Stimulated activated CD4-positive, alpha-beta T cell treated with anti-CD3 and anti-CD28 coated beads, Interleukin-4, amount 100 ng/mL, for 4 hours (primary cell): ENCODE measurements around the gene TRIOBP.

Experiments
- DNase-seq, 2 experiments: peaks; one replicate each; pipeline ENCODE4 v3.0.0-alpha.2; 2020

The TRIOBP gene

GRCh38 chr22:37752189-37753087, 55.6 kb downstream of the TRIOBP start:
- no peak for DNase-seq

DNA sequence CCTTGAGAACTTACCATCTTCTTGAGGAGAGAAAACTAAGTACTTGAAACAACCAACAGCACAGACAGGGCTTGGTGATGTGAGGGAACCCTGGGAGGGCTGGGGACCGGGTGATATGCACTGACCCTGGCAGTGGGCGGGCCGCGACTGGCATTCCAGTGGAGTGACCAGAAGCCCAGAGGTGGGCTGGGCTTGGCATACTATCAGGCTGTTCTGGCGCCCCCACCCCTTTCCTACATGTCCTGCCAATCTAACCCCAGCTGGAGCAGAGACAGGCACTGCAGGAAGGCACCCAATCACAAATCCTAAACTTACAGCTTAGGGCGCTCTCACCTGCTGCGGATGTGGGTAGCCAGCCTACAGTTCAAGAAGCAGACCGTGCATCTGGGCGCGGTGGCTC, 56.9 kb downstream of the TRIOBP start:
- no peak for DNase-seq

- no peak for DNase-seq
Observed at GRCh38 chr22:37757663-37758062, 60.8 kb downstream of the TRIOBP start.

DNA sequence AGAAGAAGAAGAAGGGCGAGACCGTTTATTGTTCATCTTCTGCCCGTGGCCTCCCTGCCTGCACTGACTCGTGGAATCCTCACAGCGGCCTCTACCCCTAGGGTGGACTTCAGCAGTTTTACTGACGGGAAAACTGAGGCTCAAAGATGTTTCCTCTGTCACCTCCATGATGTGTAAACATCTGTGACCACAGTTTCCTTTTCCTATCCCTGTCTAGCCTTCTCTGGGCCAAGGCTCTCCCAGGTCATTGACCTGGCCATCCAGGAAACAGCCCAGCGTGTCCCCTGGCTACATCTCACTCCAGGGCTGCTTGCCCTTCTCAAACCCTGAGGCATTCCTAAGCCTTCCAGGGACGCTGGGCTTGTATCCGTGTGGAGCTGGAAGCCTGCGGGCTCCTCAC, 61.8 kb downstream of the TRIOBP start:
- no peak for DNase-seq

DNA sequence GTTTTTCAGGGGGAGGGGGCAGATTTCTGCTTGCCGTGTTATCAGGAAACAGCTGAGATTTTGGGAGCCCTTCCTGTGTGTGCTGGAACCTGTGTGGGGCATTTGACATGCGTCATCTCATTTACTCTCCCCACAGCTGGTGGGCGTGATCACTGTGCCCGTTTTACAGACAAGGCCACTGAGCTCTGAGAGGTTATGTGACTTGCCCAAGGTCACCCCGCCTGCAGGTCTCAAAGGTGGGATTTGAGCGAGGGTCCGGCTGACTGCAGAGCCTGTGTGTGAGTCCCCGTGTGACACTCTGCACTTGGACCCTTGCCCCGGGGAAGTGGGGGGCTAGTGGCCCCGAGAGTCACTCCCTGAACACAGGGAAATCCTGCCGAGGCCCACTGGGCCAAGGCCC, 62.4 kb downstream of the TRIOBP start:
- no peak for DNase-seq

- DNase-seq = no peak
Observed at GRCh38 chr22:37760152-37760551, 63.3 kb downstream of the TRIOBP start.

- DNase-seq = no peak
Observed at GRCh38 chr22:37762389-37762836, 65.6 kb downstream of the TRIOBP start.

GRCh38 chr22:37763012-37763411, 66.2 kb downstream of the TRIOBP start:
- DNase-seq = no peak

- no peak for DNase-seq
Observed at GRCh38 chr22:37763652-37764051, 66.8 kb downstream of the TRIOBP start.

GRCh38 chr22:37764622-37765021, 67.8 kb downstream of the TRIOBP start:
- DNase-seq = no peak

- DNase-seq = no peak
Observed at GRCh38 chr22:37765498-37765897, 68.7 kb downstream of the TRIOBP start.

GRCh38 chr22:37765953-37766576, 69.2 kb downstream of the TRIOBP start:
- no peak for DNase-seq

- no peak for DNase-seq
Observed at GRCh38 chr22:37768273-37768672, 71.4 kb downstream of the TRIOBP start.

DNA sequence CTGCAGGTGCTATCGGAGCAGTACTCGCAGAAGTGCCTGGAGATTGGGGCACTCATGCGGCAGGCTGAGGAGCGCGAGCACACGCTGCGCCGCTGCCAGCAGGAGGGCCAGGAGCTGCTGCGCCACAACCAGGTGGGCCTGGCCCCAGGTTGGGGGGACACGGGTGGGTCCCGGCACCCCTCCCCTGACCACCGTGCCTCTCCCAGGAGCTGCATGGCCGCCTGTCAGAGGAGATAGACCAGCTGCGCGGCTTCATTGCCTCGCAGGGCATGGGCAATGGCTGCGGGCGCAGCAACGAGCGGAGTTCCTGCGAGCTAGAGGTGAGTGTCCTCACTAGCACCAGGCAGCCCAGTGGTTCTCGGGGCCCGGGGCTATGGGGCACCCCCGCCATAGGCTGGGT, 72.2 kb downstream of the TRIOBP start:
- DNase-seq = no peak

GRCh38 chr22:37771081-37771480, 74.2 kb downstream of the TRIOBP start:
- no peak for DNase-seq

- DNase-seq = no peak
Observed at GRCh38 chr22:37771702-37772427, 75.0 kb downstream of the TRIOBP start.

DNA sequence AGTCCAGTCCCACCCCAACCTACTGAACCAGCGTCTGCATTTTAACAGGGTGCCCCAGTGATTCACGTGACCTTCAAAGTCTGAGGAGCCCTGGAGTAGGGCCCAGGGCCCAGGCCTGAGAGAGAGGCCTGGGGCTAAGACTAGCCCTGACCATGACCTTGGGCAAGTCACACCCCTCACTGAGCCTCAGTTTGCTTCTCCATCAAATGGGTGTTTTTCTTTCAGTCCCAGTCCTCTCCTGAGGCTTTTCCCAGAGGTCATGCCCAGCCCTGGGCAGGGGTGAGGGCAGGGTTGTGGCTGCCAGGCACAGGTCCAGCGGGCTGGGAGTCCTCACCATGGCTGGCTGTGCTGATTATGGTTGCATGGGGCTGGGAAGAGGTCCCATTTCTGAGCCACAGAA, 77.9 kb downstream of the TRIOBP start:
- no peak for DNase-seq

- DNase-seq = no peak
Observed at GRCh38 chr22:37775785-37776638, 79.2 kb downstream of the TRIOBP start.

DNA sequence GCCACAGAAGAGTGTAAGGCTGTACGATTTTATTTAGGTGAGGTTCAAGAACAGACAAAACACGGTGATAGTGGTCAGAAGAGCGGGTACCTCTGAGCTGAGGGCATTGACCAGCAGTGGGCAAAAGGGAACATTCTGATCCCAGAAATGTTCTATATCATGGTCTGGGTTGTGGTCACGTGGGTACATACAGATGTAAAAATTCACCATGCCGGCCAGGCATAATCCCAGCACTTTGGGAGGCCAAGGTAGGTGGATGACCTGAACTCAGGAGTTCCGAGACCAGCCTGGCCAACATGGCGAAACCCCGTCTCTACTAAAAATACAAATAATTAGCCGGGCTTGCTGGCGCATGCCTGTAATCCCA, 79.8 kb downstream of the TRIOBP start:
- no peak for DNase-seq

DNA sequence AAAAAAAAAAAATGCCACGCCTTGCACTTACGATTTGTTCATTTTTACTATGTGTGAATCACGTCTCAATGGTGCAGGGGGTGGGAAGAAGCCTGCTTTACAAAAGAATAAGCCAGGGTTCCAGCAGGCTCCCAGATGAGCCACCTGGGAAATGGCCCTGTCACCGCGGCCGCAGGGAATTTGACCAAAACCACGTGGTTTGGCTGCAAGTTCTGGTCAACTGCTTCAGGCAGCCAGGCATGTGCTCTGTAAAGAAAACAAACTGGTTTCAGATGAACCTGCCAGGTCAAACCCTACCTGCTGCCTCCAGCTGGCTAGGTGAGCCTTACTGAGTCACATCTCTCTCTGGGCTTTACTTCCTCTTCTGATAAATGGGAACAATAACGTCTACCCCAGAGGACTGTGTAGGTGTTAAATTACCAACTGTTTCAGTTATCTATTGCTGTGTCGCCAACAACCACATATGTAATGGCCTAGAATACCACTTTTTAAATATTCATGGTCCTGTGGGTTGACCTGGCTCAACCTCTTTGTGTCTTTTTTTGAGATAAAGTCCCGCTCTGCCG, 80.4 kb downstream of the TRIOBP start:
- DNase-seq = no peak

GRCh38 chr22:37778370-37779009, 81.6 kb downstream of the TRIOBP start:
- DNase-seq = no peak
